Dendritic cell treated with granulocyte-macrophage colony-stimulating factor and Interleukin-4, amounts not matched to agents 40 ng/mL and 50 ng/mL, for 4 days (primary cell): Measurements from ENCODE around the gene ZBTB18.
"Not testable (repeated sequence)": the region's sequence is repeated elsewhere in the genome, so short reads cannot be mapped to it uniquely, and the experiment has no call there.

Source experiments
- H3K27ac Mint-ChIP-seq: one replicate; pipeline ENCODE4 v1.8.0; 2022; ENCODE audit warnings: mild to moderate bottlenecking, mixed read lengths
- H3K27me3 Mint-ChIP-seq: one replicate; pipeline ENCODE4 v1.8.0; 2022; ENCODE audit warnings: mild to moderate bottlenecking, mixed read lengths
- H3K36me3 Mint-ChIP-seq: one replicate; pipeline ENCODE4 v1.8.0; 2022; ENCODE audit warnings: low read depth, mixed read lengths
- H3K4me1 Mint-ChIP-seq: one replicate; pipeline ENCODE4 v1.8.0; 2022; ENCODE audit warnings: low read depth, mixed read lengths
- H3K4me3 Mint-ChIP-seq: one replicate; pipeline ENCODE4 v1.8.0; 2022; ENCODE audit warnings: mild to moderate bottlenecking, moderate library complexity, mixed read lengths
- H3K9me3 Mint-ChIP-seq: one replicate; pipeline ENCODE4 v1.8.0; 2022; ENCODE audit warnings: mixed read lengths
- intact Hi-C: fragments of 100-400 bp; cut with micrococcal nuclease; formaldehyde crosslinking; loops from one replicate; pipeline ENCODE4 v1.15.0; 2022

Gene ZBTB18

GRCh38 chr1:244022864-244023440 is 28.1 kb upstream of the ZBTB18 start:
- Mint-ChIP-seq H3K36me3 (no peaks in the 10 kb centered on the region), H3K4me3 (no peak overlapping the region), H3K9me3 (peaks cover 8% of the 10 kb centered on the region), H3K27me3 (peaks cover 3% of the 10 kb centered on the region), H3K27ac (no peak overlapping the region), H3K4me1 (peaks cover 7% of the 10 kb centered on the region)
- intact Hi-C loops: no loop called here

- Mint-ChIP-seq H3K27ac (no peak overlapping the region), H3K9me3 (no peaks in the 10 kb centered on the region), H3K4me1 (peaks cover 9% of the 10 kb centered on the region), H3K4me3 (no peak overlapping the region), H3K36me3 (no peaks in the 10 kb centered on the region), H3K27me3 (peaks cover 5% of the 10 kb centered on the region)
- intact Hi-C loops: no loop called here
Measured at GRCh38 chr1:244027491-244028145, 23.5 kb upstream of the ZBTB18 start.

GRCh38 chr1:244028701-244029100 is 22.4 kb upstream of the ZBTB18 start:
- peaks cover 9% of the 10 kb centered on the region for H3K4me1 Mint-ChIP-seq
- no peaks in the 10 kb centered on the region for H3K9me3 Mint-ChIP-seq
- H3K4me3 Mint-ChIP-seq: no peak overlapping the region
- no peak overlapping the region for H3K27ac Mint-ChIP-seq
- peaks cover 5% of the 10 kb centered on the region for H3K27me3 Mint-ChIP-seq
- intact Hi-C loops: no loop called here
- H3K36me3 Mint-ChIP-seq: no peaks in the 10 kb centered on the region

GRCh38 chr1:244029124-244029523 is 22.0 kb upstream of the ZBTB18 start:
- Mint-ChIP-seq H3K4me1 (peaks cover 9% of the 10 kb centered on the region), H3K9me3 (no peaks in the 10 kb centered on the region), H3K27ac (no peak overlapping the region), H3K36me3 (no peaks in the 10 kb centered on the region), H3K4me3 (no peak overlapping the region), H3K27me3 (peaks cover 5% of the 10 kb centered on the region)
- intact Hi-C loops: no loop called here

- intact Hi-C loops: no loop called here
- Mint-ChIP-seq H3K27me3 (peaks cover 5% of the 10 kb centered on the region), H3K4me3 (no peak overlapping the region), H3K9me3 (no peaks in the 10 kb centered on the region), H3K4me1 (peaks cover 9% of the 10 kb centered on the region), H3K36me3 (no peaks in the 10 kb centered on the region), H3K27ac (no peak overlapping the region)
Measured at GRCh38 chr1:244030481-244031040, 20.5 kb upstream of the ZBTB18 start.

- H3K27me3 Mint-ChIP-seq: peaks cover under 1% of the 10 kb centered on the region
- intact Hi-C loops: no loop called here
- H3K9me3 Mint-ChIP-seq: no peaks in the 10 kb centered on the region
- no peak overlapping the region for H3K4me3 Mint-ChIP-seq
- H3K4me1 Mint-ChIP-seq: no peaks in the 10 kb centered on the region
- no peak overlapping the region for H3K27ac Mint-ChIP-seq
- H3K36me3 Mint-ChIP-seq: no peaks in the 10 kb centered on the region
Measured at GRCh38 chr1:244035358-244035757, 15.7 kb upstream of the ZBTB18 start.

GRCh38 chr1:244037252-244037651 is 13.8 kb upstream of the ZBTB18 start:
- Mint-ChIP-seq H3K27me3 (no peaks in the 10 kb centered on the region), H3K36me3 (no peaks in the 10 kb centered on the region), H3K27ac (no peak overlapping the region), H3K4me3 (no peak overlapping the region), H3K9me3 (no peaks in the 10 kb centered on the region), H3K4me1 (no peaks in the 10 kb centered on the region)
- intact Hi-C loops: no loop called here

GRCh38 chr1:244041466-244042120 is 9.5 kb upstream of the ZBTB18 start:
- Mint-ChIP-seq H3K27me3 (peaks cover 1% of the 10 kb centered on the region), H3K4me1 (peaks cover 14% of the 10 kb centered on the region), H3K4me3 (no peak overlapping the region), H3K36me3 (no peaks in the 10 kb centered on the region), H3K27ac (no peak overlapping the region), H3K9me3 (no peaks in the 10 kb centered on the region)
- intact Hi-C loops: no loop called here

GRCh38 chr1:244042293-244042692 is 8.8 kb upstream of the ZBTB18 start:
- Mint-ChIP-seq H3K27me3 (peaks cover 1% of the 10 kb centered on the region), H3K27ac (no peak overlapping the region), H3K36me3 (no peaks in the 10 kb centered on the region), H3K4me1 (peaks cover 17% of the 10 kb centered on the region), H3K4me3 (no peak overlapping the region), H3K9me3 (no peaks in the 10 kb centered on the region)
- intact Hi-C loops: no loop called here

- peaks cover 17% of the 10 kb centered on the region for H3K4me1 Mint-ChIP-seq
- H3K36me3 Mint-ChIP-seq: peaks cover 8% of the 10 kb centered on the region
- H3K4me3 Mint-ChIP-seq: no peak overlapping the region
- H3K27ac Mint-ChIP-seq: no peak overlapping the region
- no peaks in the 10 kb centered on the region for H3K9me3 Mint-ChIP-seq
- peaks cover 1% of the 10 kb centered on the region for H3K27me3 Mint-ChIP-seq
- intact Hi-C loops: no loop called here
Measured at GRCh38 chr1:244044423-244044822, 6.7 kb upstream of the ZBTB18 start.

- intact Hi-C loops: loop anchor here (5.0 kb wide), 3 partner anchors 194 to 334 kb away; partner anchors contain the start of gene AKT3
- H3K9me3 Mint-ChIP-seq, H3K4me3 Mint-ChIP-seq, H3K27me3 Mint-ChIP-seq: not testable (repeated sequence)
- H3K27ac Mint-ChIP-seq: peak overlapping the region; percentile 99
- H3K4me1 Mint-ChIP-seq: peaks cover 17% of the 10 kb centered on the region
- H3K36me3 Mint-ChIP-seq: peaks cover 15% of the 10 kb centered on the region
Measured at GRCh38 chr1:244046254-244046653, 4.8 kb upstream of the ZBTB18 start.

- no peaks in the 10 kb centered on the region for H3K9me3 Mint-ChIP-seq
- peaks cover 17% of the 10 kb centered on the region for H3K4me1 Mint-ChIP-seq
- intact Hi-C loops: loop anchor here (5.0 kb wide), 3 partner anchors 195 to 335 kb away; partner anchors contain the start of gene AKT3
- peak overlapping the region; percentile 98 for H3K4me3 Mint-ChIP-seq
- peaks cover 1% of the 10 kb centered on the region for H3K27me3 Mint-ChIP-seq
- peaks cover 15% of the 10 kb centered on the region for H3K36me3 Mint-ChIP-seq
- peak overlapping the region; percentile 99 for H3K27ac Mint-ChIP-seq
Measured at GRCh38 chr1:244046907-244047611, 4.0 kb upstream of the ZBTB18 start.

GRCh38 chr1:244047621-244048255 is 3.3 kb upstream of the ZBTB18 start:
- intact Hi-C loops: loop anchor here (2.0 to 5.0 kb wide), 4 partner anchors 195 to 335 kb away; partner anchors contain the start of gene AKT3
- H3K4me1 Mint-ChIP-seq: peaks cover 17% of the 10 kb centered on the region
- peaks cover 1% of the 10 kb centered on the region for H3K27me3 Mint-ChIP-seq
- peak overlapping the region; percentile 98 for H3K4me3 Mint-ChIP-seq
- H3K27ac Mint-ChIP-seq: peak overlapping the region; percentile 99
- H3K9me3 Mint-ChIP-seq: no peaks in the 10 kb centered on the region
- peaks cover 15% of the 10 kb centered on the region for H3K36me3 Mint-ChIP-seq
